HG03342 (cell line): ENCODE measurements around the gene GLDN.

ENCODE experiments used
- ATAC-seq: cut with Tn5 transposase; IDR thresholded peaks from one replicate; pipeline ENCODE4 v1.9.1; 2021; ENCODE audit warnings: mild to moderate bottlenecking, moderate library complexity; ENCODE audit not compliant: unreplicated experiment

Gene GLDN

DNA sequence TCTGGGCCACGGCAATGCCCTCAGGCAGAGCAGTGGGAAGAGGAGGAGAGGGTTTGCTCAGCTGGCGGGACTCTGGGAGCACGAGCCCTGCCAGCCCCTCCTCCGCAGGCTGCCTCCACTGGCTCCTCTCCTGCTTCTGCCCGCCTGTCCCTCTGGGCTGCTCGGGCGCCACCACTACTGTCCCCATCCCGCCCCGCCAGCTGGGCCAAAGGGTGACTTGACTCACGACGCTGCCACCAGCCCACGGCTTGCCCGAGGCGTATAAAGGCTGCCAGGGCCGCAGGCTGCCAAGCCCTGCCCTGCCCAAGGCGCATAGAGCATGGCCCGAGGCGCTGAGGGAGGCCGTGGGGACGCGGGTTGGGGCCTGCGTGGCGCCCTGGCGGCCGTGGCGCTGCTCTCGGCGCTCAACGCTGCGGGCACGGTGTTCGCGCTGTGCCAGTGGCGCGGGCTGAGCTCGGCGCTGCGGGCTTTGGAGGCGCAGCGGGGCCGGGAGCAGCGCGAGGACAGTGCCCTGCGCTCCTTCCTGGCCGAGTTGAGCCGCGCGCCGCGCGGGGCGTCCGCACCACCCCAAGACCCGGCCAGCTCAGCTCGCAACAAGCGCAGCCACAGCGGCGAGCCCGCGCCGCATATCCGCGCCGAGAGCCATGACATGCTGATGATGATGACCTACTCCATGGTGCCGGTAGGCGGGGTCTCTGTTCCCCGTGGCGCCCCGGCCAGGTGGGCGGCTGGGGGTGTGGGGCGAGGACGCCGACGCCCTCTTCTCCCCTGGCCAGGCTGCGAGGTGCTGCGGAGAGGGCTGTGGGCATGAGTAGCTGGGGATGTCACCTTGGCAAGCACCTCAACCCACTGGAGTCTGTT, at the start of gene GLDN:
GLDN (plus strand) TSS at position 290 of the 861 bp plus-strand sequence; CDS start at position 320, 30 bp downstream.
- ATAC-seq: no peak

DNA sequence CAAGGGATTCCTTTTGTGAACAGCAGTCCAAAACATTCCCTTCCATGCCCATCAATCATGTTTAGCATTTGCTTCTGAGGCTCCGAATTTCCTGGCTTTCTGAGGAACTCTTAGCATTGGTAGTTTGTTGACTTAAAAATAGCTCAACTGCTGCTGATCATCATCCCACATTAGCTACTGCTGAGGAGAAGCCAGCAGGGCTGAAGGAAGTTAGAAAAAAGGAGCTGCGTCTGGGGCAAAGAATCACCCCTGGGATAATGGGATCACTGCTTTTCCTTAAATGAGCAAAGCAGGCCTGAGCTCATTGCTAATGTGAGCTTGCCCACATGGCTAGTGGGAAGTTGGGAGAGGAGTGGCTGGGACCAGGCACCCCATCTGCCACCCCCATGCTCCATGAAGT, 42.8 kb upstream of the GLDN start:
- no peak for ATAC-seq

DNA sequence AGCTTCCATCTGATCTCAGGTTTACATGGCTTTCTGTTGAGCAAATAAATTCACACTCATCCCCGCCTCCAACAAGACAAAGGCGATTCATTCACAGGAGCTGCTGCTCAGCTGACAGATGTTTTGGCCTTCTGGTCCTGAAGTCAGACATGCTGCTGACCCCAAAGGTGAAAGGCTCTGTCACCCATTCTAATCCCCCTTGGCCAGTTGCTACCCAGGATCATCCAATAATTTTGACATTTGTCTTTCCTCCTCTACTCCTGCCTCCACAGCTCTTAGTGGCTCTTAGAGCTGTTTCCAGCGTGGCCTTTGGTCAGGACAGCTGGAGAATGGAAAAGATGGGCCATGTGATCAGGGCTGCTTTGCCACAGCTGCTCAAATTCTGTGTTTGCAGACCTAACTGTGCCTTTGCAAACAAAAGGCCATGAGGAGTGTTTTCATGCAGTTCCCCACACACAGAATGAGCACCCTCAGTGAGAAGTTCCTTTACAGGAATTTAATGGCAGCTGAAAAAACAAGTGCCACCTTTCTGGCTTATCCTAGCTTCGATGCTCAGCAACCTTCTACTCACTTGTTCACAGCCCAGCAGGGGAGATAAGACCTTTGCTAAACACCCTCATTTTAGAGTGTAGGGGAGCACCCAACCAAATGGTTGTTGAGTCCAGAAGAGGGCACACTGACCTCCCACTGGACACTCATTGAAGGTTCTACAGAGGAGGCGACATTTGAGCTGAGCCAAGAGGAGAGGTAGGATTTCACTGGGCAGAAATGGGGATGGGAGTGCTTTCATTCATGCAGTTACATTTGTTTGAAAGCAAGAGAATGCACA, 42.1 kb upstream of the GLDN start:
- no peak for ATAC-seq

DNA sequence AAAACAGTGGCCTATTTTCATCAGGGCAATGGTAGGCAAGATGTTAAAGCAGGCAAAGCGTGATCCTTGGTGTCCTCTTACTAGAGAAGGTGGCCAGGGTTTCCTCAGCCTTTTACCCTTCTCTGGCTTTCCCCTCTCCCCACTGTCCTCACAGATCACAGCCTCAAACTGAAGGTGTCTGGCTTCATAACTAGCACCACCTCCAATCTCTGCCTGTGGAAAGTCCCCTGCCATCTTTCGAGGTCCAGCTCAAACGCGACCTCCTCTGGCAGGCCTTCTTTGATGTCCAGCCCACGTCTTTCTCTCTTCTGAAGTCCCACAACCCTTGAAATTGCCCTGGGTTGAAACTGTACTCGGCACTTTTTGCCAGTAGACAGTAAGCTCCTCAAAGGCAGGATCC, 39.0 kb upstream of the GLDN start:
- no peak for ATAC-seq

DNA sequence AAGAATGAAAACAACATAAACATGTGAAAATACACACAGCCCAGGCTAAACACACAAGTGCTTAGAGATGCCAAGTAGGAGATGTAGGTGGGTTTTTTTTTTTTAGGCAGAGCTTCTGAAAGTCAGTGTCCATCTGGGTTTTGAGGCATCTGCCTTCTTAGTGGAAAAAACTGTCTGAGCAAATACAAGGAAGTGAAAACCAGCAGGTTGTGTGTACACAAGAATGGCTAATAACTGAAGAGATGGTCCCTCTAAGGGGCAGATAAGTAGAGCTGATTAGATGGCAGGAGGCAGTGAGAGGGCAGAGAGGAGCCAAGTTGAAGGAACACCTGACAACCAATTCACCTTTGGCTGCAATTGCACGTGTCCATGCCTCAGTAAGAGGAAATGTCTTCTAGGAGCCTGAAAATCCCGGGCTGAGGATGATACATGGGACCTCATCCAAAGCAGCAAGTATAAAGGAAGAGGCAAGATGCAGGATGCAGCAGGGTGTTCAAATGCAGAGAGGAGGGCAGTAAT, 37.9 kb upstream of the GLDN start:
- no peak for ATAC-seq

DNA sequence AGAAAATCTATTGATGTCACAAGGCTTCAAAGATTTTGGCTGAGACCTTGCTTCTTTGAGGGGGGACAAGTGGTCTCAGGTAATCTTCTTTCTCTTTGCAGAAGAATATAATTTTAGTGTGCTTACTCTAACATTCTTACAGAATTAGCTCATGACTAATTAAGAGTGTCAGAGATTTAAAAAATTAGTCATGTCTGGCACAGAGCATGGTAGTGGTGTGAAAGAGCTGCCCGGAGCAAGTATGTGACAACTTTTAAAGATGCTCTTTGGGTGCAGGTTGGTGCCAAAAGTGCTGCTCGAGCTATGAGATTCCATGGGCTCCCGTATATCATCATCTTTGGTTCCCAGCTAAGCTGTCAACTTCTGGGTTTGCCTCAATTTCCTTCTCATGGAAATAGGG, 34.1 kb upstream of the GLDN start:
- no peak for ATAC-seq

DNA sequence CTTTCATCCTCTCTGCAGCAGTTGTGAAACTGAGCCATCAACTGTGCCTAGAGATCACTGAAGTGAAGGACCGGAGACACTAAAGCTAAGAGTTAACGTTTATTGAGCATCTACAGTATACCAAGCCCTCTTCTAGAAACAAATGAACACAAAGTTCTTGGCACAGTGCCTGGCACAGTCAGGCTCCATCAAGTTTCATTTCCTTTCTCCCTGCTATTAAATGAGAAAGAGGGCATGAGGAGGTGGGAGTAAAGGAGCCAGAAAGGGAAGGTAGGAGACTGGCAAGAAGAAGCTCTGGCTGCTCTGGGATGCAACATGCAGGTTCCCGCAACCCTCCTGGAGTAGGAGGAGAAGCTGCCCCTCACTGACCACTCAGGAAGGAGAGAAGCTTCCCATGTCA, 33.6 kb upstream of the GLDN start:
- ATAC-seq: no peak

DNA sequence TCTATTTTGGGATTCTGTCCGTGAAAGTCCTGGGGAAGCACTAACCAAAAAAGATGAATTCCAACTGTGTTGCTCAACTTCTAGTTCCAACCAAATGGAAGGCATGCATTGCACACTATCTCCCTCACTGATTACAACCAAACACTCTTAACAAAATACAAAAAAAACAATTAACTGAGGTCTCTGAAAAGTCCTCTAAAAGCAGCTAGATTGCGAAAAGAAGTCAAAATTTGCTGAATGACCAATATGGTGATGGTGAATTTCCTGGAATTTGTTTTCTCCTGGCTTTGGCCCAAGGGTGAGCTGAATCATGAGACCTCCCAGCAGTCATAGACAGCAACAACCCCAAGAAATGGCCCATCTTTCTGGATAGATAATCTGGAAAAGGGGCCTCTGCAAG, 31.4 kb upstream of the GLDN start:
- ATAC-seq: no peak

DNA sequence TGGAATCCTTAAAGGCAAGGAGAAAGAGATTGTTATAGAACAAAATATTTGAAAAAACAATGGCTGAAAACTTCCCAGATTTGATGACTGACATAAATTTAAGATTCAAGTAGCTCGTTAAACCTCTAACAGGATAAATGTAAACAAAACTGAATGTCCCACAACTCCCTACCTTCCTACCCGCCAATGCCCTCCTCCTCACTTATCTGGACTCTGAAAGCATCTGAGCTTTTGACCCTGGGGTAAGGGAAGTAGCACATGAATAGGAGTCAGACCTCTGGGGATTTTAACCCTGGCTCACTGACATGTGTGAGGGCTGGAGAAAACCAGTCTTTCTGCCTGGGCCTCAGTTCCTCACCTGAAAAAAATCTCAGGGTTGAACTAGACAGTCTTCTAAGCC, 29.9 kb upstream of the GLDN start:
- no peak for ATAC-seq

DNA sequence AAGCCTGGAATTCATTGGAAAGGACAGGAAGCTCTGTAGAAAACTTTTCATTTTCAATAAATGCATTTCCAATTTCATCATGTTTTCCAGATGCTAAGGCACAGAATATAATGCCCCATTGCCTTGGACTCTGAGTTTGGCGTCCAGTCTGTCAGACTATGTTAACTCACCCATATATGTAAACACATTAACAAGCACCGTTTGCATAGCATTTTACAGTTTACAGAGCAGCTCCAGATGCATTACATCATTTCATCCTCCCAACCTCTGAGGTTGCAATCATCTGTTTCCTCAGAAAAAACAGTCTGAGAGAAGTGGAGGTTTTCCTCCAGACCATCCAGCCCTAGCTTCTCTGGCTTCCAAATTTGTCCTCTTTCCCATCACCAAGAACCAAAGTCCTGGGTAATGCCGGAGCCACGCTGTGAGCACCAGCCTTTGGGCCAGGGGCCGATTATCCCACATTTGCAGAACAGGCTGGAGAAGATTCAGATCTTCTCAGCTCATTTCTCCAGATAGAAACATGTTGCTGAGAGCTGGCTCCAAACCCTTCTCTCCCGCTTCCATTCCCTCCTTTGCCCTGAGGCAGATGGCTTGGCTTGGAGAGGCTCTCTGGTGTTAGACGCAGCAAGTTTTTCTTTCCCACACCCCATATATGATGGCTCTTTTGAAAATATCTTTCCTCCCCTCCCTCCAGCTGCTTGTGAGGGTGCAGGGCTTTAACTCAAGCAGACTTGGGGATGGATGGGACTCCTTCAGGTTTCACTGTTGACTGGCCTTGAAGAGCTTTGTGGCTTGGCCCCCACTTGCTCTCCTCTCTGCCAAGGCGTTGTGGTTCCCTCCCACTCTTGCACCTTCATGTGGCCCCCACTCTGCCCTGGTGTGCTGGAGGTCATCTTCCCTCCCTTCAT, 29.0 kb upstream of the GLDN start:
- ATAC-seq: no peak

DNA sequence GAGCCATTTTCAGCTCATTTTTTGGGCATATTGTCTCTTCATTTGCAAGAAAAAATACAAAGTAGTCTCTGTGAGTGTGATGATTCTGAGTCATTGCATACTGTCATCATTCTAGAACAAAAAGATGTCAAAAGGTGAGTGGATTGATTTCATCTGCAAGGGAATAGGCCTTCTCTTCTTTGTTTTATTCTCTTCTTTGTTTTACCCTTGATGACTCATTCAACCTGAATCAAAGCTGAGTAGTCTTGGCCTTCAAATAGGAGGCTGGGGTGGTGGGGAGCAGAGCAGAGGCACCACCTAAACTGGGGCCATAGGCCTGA, 28.4 kb upstream of the GLDN start:
- no peak for ATAC-seq

DNA sequence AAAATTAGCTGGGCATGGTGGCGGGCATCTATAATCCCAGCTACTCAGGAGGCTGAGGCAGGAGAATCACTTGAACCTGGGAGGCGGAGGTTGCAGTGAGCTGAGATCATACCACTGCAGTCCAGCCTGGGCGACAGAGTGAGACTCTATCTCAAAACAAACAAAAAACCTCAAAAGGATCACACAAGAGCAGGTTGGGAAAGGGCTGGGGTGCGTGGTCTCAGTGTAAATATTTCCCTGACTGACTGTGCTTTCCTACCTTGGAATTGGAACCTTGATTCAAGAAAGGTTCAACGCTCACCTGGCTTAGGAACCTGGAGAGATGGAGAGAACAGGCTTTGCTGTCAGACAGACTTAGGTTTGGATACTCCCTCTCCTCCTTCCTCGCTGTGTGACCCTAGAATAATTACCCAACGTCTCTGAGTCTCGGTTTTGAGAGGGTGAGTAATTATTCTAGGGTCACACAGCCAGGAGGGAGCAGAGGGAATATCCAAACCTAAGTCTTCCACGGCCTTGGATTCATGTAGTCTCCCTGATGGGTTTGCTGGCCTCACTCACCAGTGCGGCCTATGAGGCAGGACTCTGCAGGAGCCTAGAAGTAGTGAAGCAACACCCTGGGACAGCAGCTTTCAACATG, 27.7 kb upstream of the GLDN start:
- no peak for ATAC-seq

DNA sequence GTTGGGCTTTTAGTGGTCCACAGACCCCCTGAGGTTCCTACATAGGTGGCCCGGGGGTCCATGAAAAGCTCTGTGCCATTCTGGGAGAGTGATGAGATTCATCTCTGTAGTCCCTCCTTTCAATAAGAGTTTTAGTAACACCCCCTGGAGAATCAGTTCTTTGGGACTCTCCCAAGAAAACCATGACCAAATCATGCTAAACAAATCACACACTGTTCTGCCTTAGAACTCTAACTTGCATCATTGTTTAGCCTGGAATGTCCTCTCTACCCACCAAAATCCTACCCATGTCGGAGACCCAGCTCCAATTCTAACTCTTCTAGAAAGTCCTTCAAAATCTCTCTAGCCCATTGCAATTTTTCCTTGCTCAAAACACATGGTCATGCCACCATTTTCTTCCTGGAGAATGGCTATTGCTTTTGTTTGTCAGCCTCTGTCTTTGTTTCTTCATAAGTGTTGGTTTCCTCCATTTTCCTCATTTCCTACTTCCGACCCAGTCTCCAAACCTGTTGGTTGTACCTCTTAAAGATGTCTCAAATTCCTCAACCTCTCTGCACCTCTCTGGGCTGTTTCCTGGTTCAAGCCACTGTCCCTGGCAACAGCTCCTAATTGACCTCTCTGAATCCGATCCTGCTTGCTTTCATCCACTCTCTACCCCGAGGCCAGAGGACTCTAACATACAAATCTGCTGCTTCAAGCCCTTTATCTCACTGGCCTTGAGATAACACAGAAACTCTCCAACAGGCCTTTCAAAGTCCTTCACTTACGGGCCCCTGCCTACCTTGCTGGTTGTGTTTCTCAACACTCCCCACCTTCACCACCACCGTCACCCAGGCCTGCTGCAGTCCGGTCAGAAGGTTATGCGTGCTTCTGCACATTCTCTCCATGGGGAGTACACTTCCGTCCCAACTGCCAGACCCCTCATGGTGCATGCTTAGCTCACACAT, 26.8 kb upstream of the GLDN start:
- no peak for ATAC-seq

DNA sequence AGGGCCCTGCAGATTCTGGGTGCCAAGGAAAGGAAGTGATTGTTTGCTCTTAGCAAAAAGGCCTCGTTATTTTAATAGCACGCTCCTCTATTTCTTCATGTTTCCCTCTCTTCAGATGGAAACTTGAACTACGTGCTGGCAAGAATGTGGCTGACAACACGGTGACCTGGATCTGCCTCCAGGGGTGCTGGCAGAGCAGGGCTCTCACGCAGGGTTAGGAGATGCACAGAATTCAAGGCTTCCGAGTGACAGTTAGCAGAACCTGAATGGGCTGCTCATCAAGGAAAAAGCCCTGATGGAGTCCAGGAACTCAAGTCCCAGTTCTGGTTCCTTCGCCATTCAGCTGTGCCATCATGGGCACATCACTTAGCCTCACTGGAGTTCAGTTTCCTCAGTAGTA, 25.7 kb upstream of the GLDN start:
- ATAC-seq: no peak

DNA sequence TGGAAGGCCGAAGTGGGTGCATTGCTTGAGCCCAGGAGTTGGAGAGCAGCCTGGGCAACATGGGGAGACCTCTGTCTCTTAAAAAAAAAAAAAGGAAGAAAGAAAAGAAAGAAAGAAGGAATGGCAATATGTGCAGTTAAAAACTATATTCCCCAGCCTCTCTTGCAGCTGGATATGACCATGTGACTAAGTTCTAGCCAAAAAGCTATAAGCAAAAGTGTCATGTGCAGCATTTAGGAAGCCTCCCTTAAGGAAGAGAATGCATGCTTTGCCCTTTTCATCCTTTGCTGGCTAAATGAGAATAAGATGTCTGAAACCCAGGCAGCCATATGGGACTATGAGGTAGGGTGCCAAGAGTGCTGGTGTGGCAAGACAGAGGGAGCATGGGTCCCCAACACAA, 24.8 kb upstream of the GLDN start:
- ATAC-seq: no peak

DNA sequence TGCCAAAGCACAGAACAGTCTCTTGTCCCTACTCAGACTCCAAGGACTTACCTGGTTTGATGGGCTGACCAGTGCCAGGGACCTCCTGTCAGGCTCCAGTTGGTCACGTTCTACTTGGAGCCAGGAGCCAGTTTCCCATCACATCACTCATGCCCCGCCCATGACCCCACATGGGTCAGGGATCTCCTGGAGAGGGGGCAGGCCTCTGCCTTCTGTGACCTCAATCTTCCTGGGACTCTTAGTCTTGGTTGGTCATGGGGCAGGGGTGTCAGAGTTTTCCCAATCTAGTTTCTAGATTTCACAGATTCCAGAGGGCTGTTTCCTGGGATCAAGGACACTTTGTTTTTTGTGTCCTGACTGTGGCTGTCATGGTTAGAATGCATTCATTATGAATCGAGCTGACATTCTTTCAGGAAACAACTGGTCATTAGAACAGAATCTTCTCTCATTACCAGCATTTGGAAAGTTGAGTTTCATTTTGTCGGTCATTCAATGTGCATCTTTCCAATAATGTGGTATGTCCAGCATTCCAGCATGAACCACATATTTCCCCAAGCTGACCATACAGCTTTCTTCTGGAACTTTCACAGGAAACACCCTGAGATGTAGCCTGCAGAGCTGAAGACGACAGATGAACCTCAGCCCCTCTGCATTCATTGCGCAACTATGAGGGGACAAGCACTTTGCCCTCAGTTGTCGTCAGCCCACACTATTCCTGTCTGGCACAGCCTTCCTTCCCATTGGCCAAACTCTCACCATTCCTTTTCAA, 22.9 kb upstream of the GLDN start:
- ATAC-seq: no peak

DNA sequence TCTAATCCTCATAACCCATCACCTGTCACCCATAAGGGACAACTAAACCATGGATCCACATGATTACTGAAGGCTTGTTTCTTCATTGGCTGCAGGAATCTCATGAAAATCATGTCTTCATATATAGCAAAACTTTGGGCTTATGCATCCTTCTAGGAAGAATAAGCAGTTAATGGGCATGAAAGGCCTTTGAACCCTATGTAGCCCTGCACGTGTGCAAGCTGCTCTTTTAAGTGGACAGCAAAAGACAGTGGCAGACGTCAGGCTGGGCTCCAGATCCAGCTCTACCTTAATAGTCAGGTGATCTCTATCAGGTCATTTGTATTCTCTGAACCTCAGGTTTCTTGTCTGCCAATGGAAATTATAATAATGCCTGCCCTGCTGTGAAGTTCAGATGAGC, 21.9 kb upstream of the GLDN start:
- no peak for ATAC-seq

DNA sequence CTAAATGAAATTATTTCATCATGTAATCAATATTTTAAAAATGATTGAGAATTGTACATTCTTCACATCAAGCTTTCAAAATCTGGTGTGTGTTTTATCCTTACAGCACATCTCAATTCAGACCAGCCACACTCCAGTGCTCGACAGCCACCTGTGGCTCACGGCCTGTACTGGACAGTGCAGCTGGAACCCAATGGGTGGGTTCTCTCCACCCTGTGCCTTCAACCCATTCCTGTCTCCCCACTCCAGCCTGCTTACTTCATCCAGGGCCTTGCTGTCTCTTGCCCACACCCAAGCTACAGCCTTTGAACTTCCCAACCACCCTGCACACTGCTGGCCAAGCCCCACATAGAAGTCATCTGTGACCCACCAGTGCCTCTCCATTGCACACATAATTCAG, 20.6 kb upstream of the GLDN start:
- ATAC-seq: no peak

DNA sequence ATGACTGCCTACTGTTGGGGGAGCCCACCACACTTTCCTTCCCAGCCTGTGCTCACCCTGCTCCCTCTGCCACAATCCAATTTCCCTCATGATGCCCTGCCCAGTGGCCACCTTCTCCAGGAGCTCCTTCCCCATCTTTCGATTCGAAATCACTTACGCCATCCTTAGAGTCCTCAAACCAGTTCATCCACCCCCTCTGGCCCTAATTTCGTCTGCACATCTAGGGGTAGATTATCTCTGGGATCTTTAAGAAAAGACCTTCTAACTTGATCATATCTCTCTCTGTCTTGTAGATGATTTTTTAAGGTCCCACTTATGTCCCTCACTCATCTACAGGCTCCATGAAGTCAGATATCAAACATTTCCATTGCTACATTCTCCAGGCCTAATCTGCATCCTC, 20.1 kb upstream of the GLDN start:
- no peak for ATAC-seq
